ENCODE results near the gene DCUN1D2.

DNA sequence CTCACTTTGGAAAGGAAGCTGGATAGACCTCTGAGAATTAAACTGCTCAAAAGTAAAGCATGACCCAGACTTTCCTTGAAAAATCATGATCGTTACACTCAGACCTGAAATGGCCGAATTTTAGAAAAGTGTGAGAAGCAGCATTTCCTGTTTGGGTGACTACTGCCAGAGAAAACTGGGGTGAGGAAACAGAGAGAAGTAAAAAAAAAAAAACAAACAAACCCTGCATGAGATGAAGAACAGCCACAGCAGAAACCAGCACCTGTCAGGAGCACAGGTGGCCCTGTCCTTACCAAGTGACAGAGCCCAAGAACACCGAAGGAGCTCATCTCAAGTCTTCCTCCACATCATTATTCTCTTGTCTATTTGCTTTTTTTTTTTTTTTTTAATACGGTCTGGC, 25.2 kb downstream of the DCUN1D2 start:
- TF ChIP-seq POLR2A (IDR thresholded peaks at IDR 0.05) (no peak), CTCF (IDR thresholded peaks at IDR 0.05) (no peak), EP300 (IDR thresholded peaks at IDR 0.05; ENCODE audit: low read depth) (no peak), POLR2AphosphoS5 (IDR thresholded peaks at IDR 0.05) (no peak)

Measured in transverse colon (tissue), 4 donors.